Breast epithelium (tissue), 4 donors: ENCODE data around the gene EIF3J. TPM values are rescaled to one million over a fixed set of nuclear protein-coding genes. Genes with fewer than 3 reads are reported as not detected.

ENCODE experiments used
- DNase-seq, 2 donors: peaks; one replicate each; pipeline ENCODE4 v3.0.0-alpha.2; 2019; ENCODE audit warnings: low spot score in 2 of 2
- H3K27ac ChIP-seq, 2 donors: fragments of 200-600 bp; sonication (generic) in 1 of 2; one replicate each; pipeline ENCODE4 v1.5.1; 2016 to 2019; ENCODE audit warnings: mild to moderate bottlenecking in 1 of 2
- H3K27me3 ChIP-seq, 2 donors: fragments of 200-600 bp; sonication (generic) in 1 of 2; one replicate each; pipeline versions ENCODE4 v1.5.1 to v1.6.0; 2017 to 2019; ENCODE audit warnings: control low read depth in 1 of 2, mild to moderate bottlenecking in 1 of 2
- H3K36me3 ChIP-seq: fragments of 200-600 bp; one replicate; pipeline ENCODE4 v1.5.1; 2019
- H3K4me1 ChIP-seq, 2 donors: fragments of 200-600 bp; sonication (generic); one replicate each; pipeline ENCODE4 v1.5.1; 2016 to 2019; ENCODE audit warnings: control low read depth in 1 of 2
- H3K4me3 ChIP-seq, 3 donors: fragments of 200-600 bp; sonication (generic); 1 replicate in 2 of 3; 2 replicates in 1 of 3; pipeline ENCODE4 v1.5.1; 2016 to 2019; ENCODE audit warnings: mild to moderate bottlenecking in 3 of 3, moderate library complexity in 2 of 3
- H3K9me3 ChIP-seq, 2 donors: fragments of 200-600 bp; sonication (generic) in 1 of 2; one replicate each; pipeline ENCODE4 v1.5.1; 2016 to 2019; ENCODE audit warnings: control low read depth in 1 of 2
- CTCF ChIP-seq, 3 donors: fragments of 450-650 bp; IDR thresholded peaks; one replicate each; pipeline ENCODE4 v1.5.1; 2016 to 2017; ENCODE audit warnings: antibody characterized with exemption in 3 of 3, mild to moderate bottlenecking in 3 of 3, moderate library complexity in 3 of 3
- POLR2A ChIP-seq: fragments of 450-650 bp; IDR thresholded peaks from one replicate; pipeline ENCODE4 v1.6.1; 2016; ENCODE audit warnings: antibody characterized with exemption, mild to moderate bottlenecking, moderate library complexity
- POLR2AphosphoS5 ChIP-seq, 3 donors: sonication (generic); formaldehyde crosslinking; IDR thresholded peaks; one replicate each; pipeline ENCODE4 v1.6.1; 2017; ENCODE audit warnings: antibody characterized with exemption in 3 of 3
- intact Hi-C: fragments of 100-400 bp; cut with DNase I; formaldehyde crosslinking; loops from one replicate; pipeline ENCODE4 v1.15.1; 2023; ENCODE audit warnings: low total_unique reads
- total RNA-seq, 3 donors: library from RNA; depleted of rRNA; stranded (reverse); fragments of >200 nt; gene quantifications; one replicate each; pipeline ENCODE4 v1.1.0, GENCODE V29; 2016

EIF3J gene
- total RNA-seq, 3 donors from 2014 or later: 46.6 to 82.0 (median 68.2) TPM

GRCh38 chr15:44580105-44580504 is 43.2 kb downstream of the EIF3J start:
- no peaks in the 10 kb centered on the region for H3K27me3 ChIP-seq
- TF ChIP-seq CTCF (IDR thresholded peaks at IDR 0.05) (no peak), POLR2A (no peak), POLR2AphosphoS5 (IDR thresholded peaks at IDR 0.05) (no peak)
- no peak for DNase-seq
- intact Hi-C loops: no loop called here
- H3K36me3 ChIP-seq: peaks cover 4% of the 10 kb centered on the region
- no peak overlapping the region for H3K27ac ChIP-seq
- no peaks in the 10 kb centered on the region for H3K4me1 ChIP-seq
- H3K9me3 ChIP-seq: no peaks in the 10 kb centered on the region
- no peak overlapping the region for H3K4me3 ChIP-seq

- intact Hi-C loops: no loop called here
- no peak for DNase-seq
Measured at GRCh38 chr15:44584162-44584749, 47.3 kb downstream of the EIF3J start.

GRCh38 chr15:44585633-44586032 is 48.7 kb downstream of the EIF3J start:
- TF ChIP-seq POLR2A (no peak), CTCF (IDR thresholded peaks at IDR 0.05) (no peak), POLR2AphosphoS5 (IDR thresholded peaks at IDR 0.05) (no peak)
- Histone ChIP-seq H3K4me1 (no peaks in the 10 kb centered on the region), H3K36me3 (no peaks in the 10 kb centered on the region), H3K4me3 (no peak overlapping the region), H3K9me3 (no peaks in the 10 kb centered on the region), H3K27me3 (no peaks in the 10 kb centered on the region), H3K27ac (no peak overlapping the region)
- intact Hi-C loops: no loop called here
- DNase-seq: no peak

More at GRCh38 chr15:44584162-44584749, 47.3 kb downstream of the EIF3J start:
- Histone ChIP-seq H3K4me1 (no peaks in the 10 kb centered on the region), H3K36me3 (peaks cover 4% of the 10 kb centered on the region), H3K4me3 (no peak overlapping the region), H3K9me3 (no peaks in the 10 kb centered on the region), H3K27ac (no peak overlapping the region), H3K27me3 (no peaks in the 10 kb centered on the region)
- peak in 1 of 3 donors; percentile 46 for TF ChIP-seq CTCF (IDR thresholded peaks at IDR 0.05)
- no peak for TF ChIP-seq POLR2A

- no peaks in the 10 kb centered on the region for H3K36me3 ChIP-seq
- no peak for TF ChIP-seq POLR2A
- no peak for TF ChIP-seq POLR2AphosphoS5 (IDR thresholded peaks at IDR 0.05)
- TF ChIP-seq CTCF (IDR thresholded peaks at IDR 0.05): no peak
- H3K9me3 ChIP-seq: no peaks in the 10 kb centered on the region
- H3K4me3 ChIP-seq: no peak overlapping the region
- no peak overlapping the region for H3K27ac ChIP-seq
- DNase-seq: no peak
- intact Hi-C loops: no loop called here
- H3K27me3 ChIP-seq: no peaks in the 10 kb centered on the region
- no peaks in the 10 kb centered on the region for H3K4me1 ChIP-seq
Measured at GRCh38 chr15:44588541-44588940, 51.6 kb downstream of the EIF3J start.

GRCh38 chr15:44591326-44591725 is 54.4 kb downstream of the EIF3J start:
- Histone ChIP-seq H3K36me3 (no peaks in the 10 kb centered on the region), H3K4me1 (no peaks in the 10 kb centered on the region), H3K9me3 (no peaks in the 10 kb centered on the region), H3K27me3 (no peaks in the 10 kb centered on the region), H3K4me3 (no peak overlapping the region), H3K27ac (peak overlapping the region in 1 of 2 donors; percentile 75)
- DNase-seq: peak in 1 of 2 donors; percentile 59
- TF ChIP-seq POLR2AphosphoS5 (IDR thresholded peaks at IDR 0.05): peak in 1 of 3 donors; percentile 46
- TF ChIP-seq CTCF (IDR thresholded peaks at IDR 0.05): no peak
- TF ChIP-seq POLR2A: no peak
- intact Hi-C loops: no loop called here
